ENCODE measurements around the gene EFCC1.
A peak's percentile ranks its signal among the peaks of the same experiment; 100 is the strongest.

Gene EFCC1

DNA sequence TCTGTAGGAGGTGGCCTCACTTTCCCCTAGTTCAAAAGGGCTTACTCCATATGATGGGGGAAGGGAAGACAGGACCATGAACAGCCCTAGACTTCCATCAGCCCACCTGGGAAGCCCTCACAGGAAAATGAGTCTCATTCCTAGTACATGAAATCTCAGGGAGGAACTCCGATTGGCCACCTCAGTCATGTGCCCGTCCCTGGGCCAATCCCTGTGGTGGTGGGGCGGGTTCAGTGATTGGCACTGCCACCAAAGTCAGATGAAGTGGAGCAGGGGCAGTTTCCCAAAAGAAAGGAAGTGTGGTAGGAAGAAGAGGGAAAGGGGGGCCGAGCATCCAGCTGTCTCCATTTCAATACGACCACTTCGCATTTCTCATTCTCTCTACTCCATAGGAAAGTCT, 33.5 kb downstream of the EFCC1 start:
- Histone ChIP-seq H3K4me3 (ENCODE audit: control insufficient read depth in 1 of 7, extremely low read depth in 1 of 7, insufficient read depth in 4 of 7, low read depth in 2 of 7, low read length in 6 of 7) (no peak overlapping the region), H3K9me3 (ENCODE audit: control extremely low read depth in 1 of 5, control insufficient read depth in 4 of 5, insufficient read depth in 2 of 5, low read depth in 1 of 5, low read length in 4 of 5) (no peaks in the 10 kb centered on the region), H3K4me1 (ENCODE audit: control extremely low read depth in 1 of 4, control insufficient read depth in 4 of 4, insufficient read depth in 4 of 4, low read length in 3 of 4) (peaks cover 0 to 36% (median 26%) of the 10 kb centered on the region in 4 experiments), H3K27ac (ENCODE audit: insufficient read depth in 1 of 2, low read depth in 1 of 2, low read length in 2 of 2, poor library complexity in 1 of 2, severe bottlenecking in 2 of 2) (no peak overlapping the region), H3K36me3 (ENCODE audit: control insufficient read depth in 4 of 4, insufficient read depth in 4 of 4, low read length in 3 of 4) (peaks cover 0 to 25% (median 12%) of the 10 kb centered on the region in 4 experiments), H3K27me3 (replicated peaks in 2 of 5; ENCODE audit: control insufficient read depth in 4 of 5, insufficient read depth in 5 of 5, low read length in 4 of 5) (no peaks in the 10 kb centered on the region)
- CTCF ChIA-PET = interaction anchor here (0.8 to 2.9 kb wide), 5 partner anchors 9 to 64 kb away, joined by 3 to 13 read pairs (median 3); no protein-coding TSS in a partner anchor
- peak in 2 of 3 donors; percentile 28 to 33 for DNase-seq
- POLR2A ChIA-PET = no interaction called here
- 100% methylated on average over 3 of the region's 6 CpGs for WGBS (ENCODE audit: insufficient coverage)

DNA sequence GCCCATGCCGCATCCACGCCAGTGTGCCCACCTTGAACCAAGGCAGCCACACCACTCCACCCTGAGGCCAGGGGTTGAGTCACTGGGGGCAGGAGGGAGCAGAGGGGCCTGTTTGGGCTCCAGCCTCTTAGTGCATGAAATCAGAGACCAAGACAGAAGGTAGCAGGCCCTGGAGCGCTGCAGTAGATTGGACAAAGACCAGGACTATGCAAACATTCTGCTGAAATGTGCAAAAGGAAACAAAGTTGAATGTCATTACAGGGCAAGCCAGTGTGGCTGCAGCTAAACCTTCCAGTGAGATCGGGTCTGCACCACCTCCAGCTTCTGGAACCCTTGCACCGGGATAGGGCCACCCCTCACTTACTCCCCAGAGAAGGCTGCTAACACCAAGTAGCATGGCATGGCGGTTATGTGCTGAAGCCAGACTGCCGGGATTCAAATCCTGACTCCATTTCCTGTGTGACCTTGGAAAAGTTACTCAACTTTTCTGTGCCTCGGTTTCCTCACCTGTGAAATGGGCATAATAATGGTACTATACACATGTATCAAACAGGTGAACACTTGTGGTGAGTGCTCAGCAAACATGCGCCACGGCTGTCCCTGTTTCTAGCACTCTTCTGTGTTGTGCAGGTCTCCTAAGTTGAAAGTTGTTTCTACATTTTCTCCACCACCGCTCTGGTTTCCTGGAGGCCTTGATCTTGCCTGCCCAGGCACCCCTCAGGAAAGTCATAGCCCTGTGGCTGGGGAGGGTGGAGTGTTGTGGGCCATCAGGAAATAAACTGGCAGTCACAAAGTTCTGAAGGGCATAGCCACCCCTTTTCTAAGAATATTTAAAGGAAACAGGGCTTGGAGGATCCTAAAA, 34.5 kb downstream of the EFCC1 start:
- Histone ChIP-seq H3K4me3 (ENCODE audit: control insufficient read depth in 1 of 7, extremely low read depth in 1 of 7, insufficient read depth in 4 of 7, low read depth in 2 of 7, low read length in 6 of 7) (peak overlapping the region in 1 of 7 experiments; percentile 4), H3K36me3 (ENCODE audit: control insufficient read depth in 4 of 4, insufficient read depth in 4 of 4, low read length in 3 of 4) (peaks cover 0 to 22% (median 10%) of the 10 kb centered on the region in 4 experiments), H3K4me1 (ENCODE audit: control extremely low read depth in 1 of 4, control insufficient read depth in 4 of 4, insufficient read depth in 4 of 4, low read length in 3 of 4) (peaks cover 0 to 41% (median 29%) of the 10 kb centered on the region in 4 experiments), H3K27me3 (replicated peaks in 2 of 5; ENCODE audit: control insufficient read depth in 4 of 5, insufficient read depth in 5 of 5, low read length in 4 of 5) (no peaks in the 10 kb centered on the region), H3K9me3 (ENCODE audit: control extremely low read depth in 1 of 5, control insufficient read depth in 4 of 5, insufficient read depth in 2 of 5, low read depth in 1 of 5, low read length in 4 of 5) (no peaks in the 10 kb centered on the region), H3K27ac (ENCODE audit: insufficient read depth in 1 of 2, low read depth in 1 of 2, low read length in 2 of 2, poor library complexity in 1 of 2, severe bottlenecking in 2 of 2) (no peak overlapping the region)
- peak in 2 of 3 donors; percentile 80 to 86 for DNase-seq
- CTCF ChIA-PET = interaction anchor here (1.3 to 4.0 kb wide), 6 partner anchors 9 to 34 kb away, joined by 4 to 26 read pairs (median 6); no protein-coding TSS in a partner anchor
- WGBS (ENCODE audit: insufficient coverage) = 97% methylated on average over 3 of the region's 11 CpGs
- POLR2A ChIA-PET = no interaction called here

DNA sequence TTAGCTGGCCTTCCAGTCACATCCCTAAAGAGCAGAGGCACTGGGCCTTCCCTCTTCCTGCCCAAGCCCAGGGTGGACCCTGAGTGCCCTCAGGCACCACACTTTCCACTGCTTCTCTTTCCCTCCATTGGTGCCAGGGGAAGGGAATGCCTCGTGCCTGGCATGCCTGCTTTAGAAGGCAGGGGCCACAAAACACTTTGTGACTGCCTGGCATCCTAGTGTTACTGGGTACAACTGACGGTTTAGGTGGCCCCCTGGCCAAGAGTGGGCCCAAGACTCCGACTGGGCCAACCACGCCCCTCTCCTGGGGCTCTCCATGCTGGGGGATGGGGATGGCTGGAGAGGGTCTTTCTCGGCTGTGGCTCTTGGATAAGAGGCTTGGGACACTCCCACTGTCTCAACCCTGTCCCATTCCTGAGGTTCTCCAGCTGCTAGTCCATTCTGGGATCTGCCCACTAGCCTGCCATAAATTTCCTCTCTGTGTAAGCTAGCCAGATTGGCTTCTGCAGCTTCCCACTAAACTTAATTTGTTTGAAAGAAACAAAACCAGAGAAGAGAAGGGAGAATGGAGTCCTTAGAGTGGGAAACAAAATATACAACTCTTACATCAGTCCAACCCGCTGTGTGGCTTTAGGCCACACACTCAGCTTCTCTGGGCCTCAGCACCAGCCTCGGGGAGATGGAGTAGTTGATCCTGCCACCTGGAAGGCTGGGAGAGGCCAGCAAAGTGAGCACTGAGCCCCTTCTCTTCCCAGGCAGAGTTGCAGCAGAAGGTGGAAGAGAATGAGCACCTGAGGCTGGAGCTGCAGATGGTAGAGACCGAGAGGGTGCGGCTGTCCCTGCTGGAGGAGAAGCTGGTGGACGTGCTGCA, 35.4 kb downstream of the EFCC1 start:
- Histone ChIP-seq H3K27ac (ENCODE audit: insufficient read depth in 1 of 2, low read depth in 1 of 2, low read length in 2 of 2, poor library complexity in 1 of 2, severe bottlenecking in 2 of 2) (no peak overlapping the region), H3K4me1 (ENCODE audit: control extremely low read depth in 1 of 4, control insufficient read depth in 4 of 4, insufficient read depth in 4 of 4, low read length in 3 of 4) (peaks cover 0 to 41% (median 29%) of the 10 kb centered on the region in 4 experiments), H3K36me3 (ENCODE audit: control insufficient read depth in 4 of 4, insufficient read depth in 4 of 4, low read length in 3 of 4) (peaks cover 0 to 19% (median 8%) of the 10 kb centered on the region in 4 experiments), H3K27me3 (replicated peaks in 2 of 5; ENCODE audit: control insufficient read depth in 4 of 5, insufficient read depth in 5 of 5, low read length in 4 of 5) (no peaks in the 10 kb centered on the region), H3K9me3 (ENCODE audit: control extremely low read depth in 1 of 5, control insufficient read depth in 4 of 5, insufficient read depth in 2 of 5, low read depth in 1 of 5, low read length in 4 of 5) (no peaks in the 10 kb centered on the region), H3K4me3 (ENCODE audit: control insufficient read depth in 1 of 7, extremely low read depth in 1 of 7, insufficient read depth in 4 of 7, low read depth in 2 of 7, low read length in 6 of 7) (no peak overlapping the region)
- no peak for DNase-seq
- CTCF ChIA-PET = interaction anchor here (0.5 to 4.0 kb wide), 6 partner anchors 9 to 84 kb away, joined by 3 to 26 read pairs (median 4); no protein-coding TSS in a partner anchor
- WGBS (ENCODE audit: insufficient coverage) = 83% methylated on average over 9 of the region's 10 CpGs
- POLR2A ChIA-PET = interaction anchor here (0.8 kb wide), 1 partner anchor 9 kb away, joined by 3 read pairs; no protein-coding TSS in a partner anchor

DNA sequence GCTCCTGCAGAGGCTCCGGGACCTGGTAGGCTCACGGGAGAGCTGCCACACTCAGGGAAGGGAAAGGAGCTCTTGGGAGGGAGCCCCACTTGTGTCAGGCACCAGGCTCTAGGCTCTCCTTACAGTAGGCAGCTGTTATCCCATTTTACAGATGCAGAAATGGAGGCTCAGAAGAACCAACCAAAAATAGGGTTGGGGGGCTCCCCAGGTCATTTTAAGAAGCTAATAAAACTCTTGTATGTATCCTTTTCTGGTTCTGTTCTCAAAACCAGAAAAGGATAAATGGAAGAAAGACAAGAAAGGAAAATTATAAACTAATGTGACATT, 36.0 kb downstream of the EFCC1 start:
- Histone ChIP-seq H3K4me1 (ENCODE audit: control extremely low read depth in 1 of 4, control insufficient read depth in 4 of 4, insufficient read depth in 4 of 4, low read length in 3 of 4) (peaks cover 0 to 41% (median 29%) of the 10 kb centered on the region in 4 experiments), H3K4me3 (ENCODE audit: control insufficient read depth in 1 of 7, extremely low read depth in 1 of 7, insufficient read depth in 4 of 7, low read depth in 2 of 7, low read length in 6 of 7) (no peak overlapping the region), H3K36me3 (ENCODE audit: control insufficient read depth in 4 of 4, insufficient read depth in 4 of 4, low read length in 3 of 4) (peaks cover 0 to 17% (median 8%) of the 10 kb centered on the region in 4 experiments), H3K27ac (ENCODE audit: insufficient read depth in 1 of 2, low read depth in 1 of 2, low read length in 2 of 2, poor library complexity in 1 of 2, severe bottlenecking in 2 of 2) (no peak overlapping the region), H3K27me3 (replicated peaks in 2 of 5; ENCODE audit: control insufficient read depth in 4 of 5, insufficient read depth in 5 of 5, low read length in 4 of 5) (no peaks in the 10 kb centered on the region), H3K9me3 (ENCODE audit: control extremely low read depth in 1 of 5, control insufficient read depth in 4 of 5, insufficient read depth in 2 of 5, low read depth in 1 of 5, low read length in 4 of 5) (no peaks in the 10 kb centered on the region)
- CTCF ChIA-PET = interaction anchor here (0.5 to 4.0 kb wide), 6 partner anchors 10 to 84 kb away, joined by 3 to 26 read pairs (median 4); no protein-coding TSS in a partner anchor
- POLR2A ChIA-PET = interaction anchor here (0.8 kb wide), 1 partner anchor 9 kb away, joined by 3 read pairs; no protein-coding TSS in a partner anchor
- WGBS (ENCODE audit: insufficient coverage) = 15% methylated on average over 2 of the region's 2 CpGs
- no peak for DNase-seq

DNA sequence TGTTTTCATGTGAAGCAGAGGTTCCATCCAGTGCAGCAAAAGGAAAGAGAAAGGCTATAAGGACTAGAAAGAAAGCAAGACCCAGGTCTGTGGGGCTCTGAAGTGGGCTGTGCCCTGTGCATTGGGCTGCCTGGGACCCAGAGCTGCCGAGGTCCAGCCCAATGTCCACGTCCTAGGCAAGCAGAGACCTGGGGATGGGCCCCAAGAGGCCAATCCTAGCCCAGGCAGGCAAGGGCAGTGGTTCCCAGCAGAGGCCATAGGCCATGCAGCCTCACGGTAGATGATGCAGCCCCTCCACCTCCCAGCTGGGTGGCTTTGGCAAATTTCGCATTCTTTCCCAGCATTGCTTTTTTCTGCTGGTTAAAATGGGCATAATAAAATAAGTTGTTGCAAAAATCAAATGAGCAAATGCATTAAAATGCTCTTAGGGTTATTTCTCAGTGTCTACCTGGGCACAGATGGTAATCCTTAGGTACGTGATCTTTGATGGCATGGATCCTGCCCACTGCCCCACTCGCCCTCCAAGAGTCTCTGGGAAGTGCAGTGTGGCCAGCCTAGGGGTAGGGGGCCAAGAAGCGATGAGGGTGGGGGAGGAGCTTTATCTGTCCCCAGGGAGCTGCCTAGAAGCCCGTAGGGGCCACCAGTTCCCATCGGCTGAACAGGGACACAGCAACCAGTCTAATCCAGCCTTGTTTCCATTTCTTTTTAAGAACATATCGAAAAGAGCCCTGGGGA, 37.2 kb downstream of the EFCC1 start:
- no peak overlapping the region for H3K27ac ChIP-seq (ENCODE audit: insufficient read depth in 1 of 2, low read depth in 1 of 2, low read length in 2 of 2, poor library complexity in 1 of 2, severe bottlenecking in 2 of 2)
- peaks cover 0 to 10% (median 2%) of the 10 kb centered on the region in 4 experiments for H3K36me3 ChIP-seq (ENCODE audit: control insufficient read depth in 4 of 4, insufficient read depth in 4 of 4, low read length in 3 of 4)
- H3K4me1 ChIP-seq (ENCODE audit: control extremely low read depth in 1 of 4, control insufficient read depth in 4 of 4, insufficient read depth in 4 of 4, low read length in 3 of 4) = peaks cover 0 to 41% (median 29%) of the 10 kb centered on the region in 4 experiments
- CTCF ChIA-PET = interaction anchor here (1.7 to 7.8 kb wide), 3 partner anchors 8 to 15 kb away, joined by 7 to 56 read pairs (median 26); no protein-coding TSS in a partner anchor
- H3K9me3 ChIP-seq (ENCODE audit: control extremely low read depth in 1 of 5, control insufficient read depth in 4 of 5, insufficient read depth in 2 of 5, low read depth in 1 of 5, low read length in 4 of 5) = no peaks in the 10 kb centered on the region
- H3K4me3 ChIP-seq (ENCODE audit: control insufficient read depth in 1 of 7, extremely low read depth in 1 of 7, insufficient read depth in 4 of 7, low read depth in 2 of 7, low read length in 6 of 7) = no peak overlapping the region
- DNase-seq = no peak
- H3K27me3 ChIP-seq (replicated peaks in 2 of 5; ENCODE audit: control insufficient read depth in 4 of 5, insufficient read depth in 5 of 5, low read length in 4 of 5) = no peaks in the 10 kb centered on the region
- POLR2A ChIA-PET = no interaction called here
- WGBS (ENCODE audit: insufficient coverage) = 98% methylated on average over 9 of the region's 10 CpGs

DNA sequence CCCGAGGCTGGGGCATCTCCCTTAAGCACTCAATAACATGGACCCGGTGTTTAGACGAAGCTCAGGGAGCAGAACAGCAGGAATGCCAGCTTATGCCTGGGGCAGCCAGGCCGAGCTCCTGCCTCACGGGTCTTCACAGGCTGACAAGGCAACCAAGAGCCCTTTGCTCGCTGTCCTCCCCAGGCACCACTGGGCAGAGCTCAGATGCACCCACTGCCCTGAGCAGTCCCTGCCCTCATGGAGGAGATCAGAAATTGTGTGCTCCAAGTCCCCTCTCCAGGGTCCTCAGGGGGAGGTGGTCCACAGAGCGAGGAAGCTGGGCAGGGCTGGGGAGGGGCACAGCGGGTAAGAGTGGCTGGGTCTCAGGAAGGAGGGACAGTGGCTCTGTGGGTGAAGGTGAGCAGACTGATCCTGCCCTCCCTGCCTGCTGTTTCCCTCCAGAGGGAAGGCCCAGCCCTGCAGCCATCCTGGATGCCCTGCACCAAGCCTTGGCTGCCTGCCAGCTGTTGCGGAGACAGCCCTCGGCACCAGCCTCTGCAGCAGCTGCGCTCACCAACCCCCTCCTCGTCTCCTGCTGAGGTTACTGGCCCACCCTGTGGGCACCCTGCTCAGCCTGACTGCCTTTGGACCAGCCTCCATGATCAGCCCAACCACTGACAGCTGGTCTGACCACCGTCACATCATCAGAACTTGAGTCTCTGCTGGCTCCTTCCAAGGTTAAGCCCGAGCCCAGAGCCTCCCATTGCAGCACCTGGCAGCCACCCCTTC, 38.4 kb downstream of the EFCC1 start:
- peak in 2 of 3 donors; percentile 63 to 64 for DNase-seq
- Histone ChIP-seq H3K4me1 (ENCODE audit: control extremely low read depth in 1 of 4, control insufficient read depth in 4 of 4, insufficient read depth in 4 of 4, low read length in 3 of 4) (peaks cover 0 to 37% (median 27%) of the 10 kb centered on the region in 4 experiments), H3K4me3 (ENCODE audit: control insufficient read depth in 1 of 7, extremely low read depth in 1 of 7, insufficient read depth in 4 of 7, low read depth in 2 of 7, low read length in 6 of 7) (no peak overlapping the region), H3K9me3 (ENCODE audit: control extremely low read depth in 1 of 5, control insufficient read depth in 4 of 5, insufficient read depth in 2 of 5, low read depth in 1 of 5, low read length in 4 of 5) (peaks cover 0 to 2% (median 0%) of the 10 kb centered on the region in 5 experiments), H3K27ac (ENCODE audit: insufficient read depth in 1 of 2, low read depth in 1 of 2, low read length in 2 of 2, poor library complexity in 1 of 2, severe bottlenecking in 2 of 2) (no peak overlapping the region), H3K36me3 (ENCODE audit: control insufficient read depth in 4 of 4, insufficient read depth in 4 of 4, low read length in 3 of 4) (peaks cover 0 to 4% (median 0%) of the 10 kb centered on the region in 4 experiments), H3K27me3 (replicated peaks in 2 of 5; ENCODE audit: control insufficient read depth in 4 of 5, insufficient read depth in 5 of 5, low read length in 4 of 5) (no peaks in the 10 kb centered on the region)
- 64% methylated on average over 14 of the region's 14 CpGs for WGBS (ENCODE audit: insufficient coverage)
- ChIA-PET CTCF (interaction anchor here (0.6 to 7.8 kb wide), 6 partner anchors 9 to 69 kb away, joined by 3 to 56 read pairs (median 11); no protein-coding TSS in a partner anchor), POLR2A (interaction anchor here (0.6 kb wide), 1 partner anchor 21 kb away, joined by 4 read pairs; no protein-coding TSS in a partner anchor)
